Panc1 (cell line): ENCODE results near the gene TANC1.

Experiments
- CTCF ChIP-seq: fragments of 450-650 bp; IDR thresholded peaks from 2 replicates; pipeline ENCODE4 v1.5.1; 2017; ENCODE audit warnings: mild to moderate bottlenecking
- POLR2AphosphoS5 ChIP-seq: IDR thresholded peaks from 2 replicates; pipeline ENCODE4 v1.6.1; 2012; ENCODE audit warnings: mild to moderate bottlenecking, low read depth, low read length, moderate library complexity
- REST ChIP-seq, 2 experiments: IDR thresholded peaks; 2 replicates each; pipeline ENCODE4 v1.6.1; 2011 to 2012; ENCODE audit warnings: low read depth in 2 of 2, control low read depth in 1 of 2, low read length in 1 of 2, mild to moderate bottlenecking in 1 of 2, moderate library complexity in 1 of 2; ENCODE audit not compliant: insufficient read depth in 1 of 2
- SIN3A ChIP-seq: IDR thresholded peaks from 2 replicates; pipeline ENCODE4 v1.6.1; 2012; ENCODE audit warnings: low read depth, mild to moderate bottlenecking, low read length, moderate library complexity, borderline replicate concordance; ENCODE audit not compliant: insufficient read depth
- TCF7L2 ChIP-seq: IDR thresholded peaks from 2 replicates; pipeline ENCODE4 v1.6.1; 2011; ENCODE audit warnings: mild to moderate bottlenecking, low read depth, low read length, inconsistent platforms

GRCh38 chr2:159043710-159044109 is 75.3 kb downstream of the TANC1 start:
- TF ChIP-seq CTCF (no peak), REST (IDR thresholded peaks at IDR 0.05; ENCODE audit: insufficient read depth in 1 of 2, low read depth in 2 of 2, low read length in 1 of 2) (no peak), SIN3A (no peak), POLR2AphosphoS5 (no peak), TCF7L2 (no peak)
